ENCODE results near the gene PRKG1. TPM values are rescaled to one million over a fixed set of nuclear protein-coding genes. Genes with fewer than 3 reads are reported as not detected.

PRKG1 gene
- total RNA-seq, 1 experiment from 2014 or later = 7.4 TPM

DNA sequence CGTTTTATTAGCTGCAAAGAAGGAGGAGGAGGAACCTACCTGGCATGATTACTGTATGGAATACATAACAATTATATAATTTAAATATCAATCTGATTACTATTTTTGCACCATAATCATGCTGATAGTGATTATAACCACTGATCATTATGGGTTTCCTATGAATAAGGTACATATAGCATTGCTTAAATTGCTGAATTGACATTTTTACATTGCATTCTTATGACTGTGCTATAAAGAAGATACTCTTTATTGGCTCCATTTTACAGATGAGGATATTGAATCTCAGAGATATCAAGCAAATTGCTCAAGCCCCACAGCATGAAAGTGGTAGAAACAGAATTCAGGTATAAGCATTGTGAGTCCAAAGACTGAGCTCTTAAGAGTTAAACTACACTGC lies 1262.9 kb downstream of the PRKG1 start:
- Histone ChIP-seq H3K9me2 (replicated peaks; ENCODE audit: low read length) (no peaks in the 10 kb centered on the region), H4K20me1 (ENCODE audit: low read length) (no peaks in the 10 kb centered on the region), H3K4me1 (ENCODE audit: insufficient read depth, low read length) (peaks cover 49% of the 10 kb centered on the region), H3K4me3 (ENCODE audit: low read length) (no peak overlapping the region), H3K27ac (ENCODE audit: low read length) (no peak overlapping the region), H3K79me2 (ENCODE audit: low read length) (no peaks in the 10 kb centered on the region), H3K4me2 (ENCODE audit: low read length) (no peak overlapping the region), H3K9me3 (ENCODE audit: low read length) (no peaks in the 10 kb centered on the region), H2AFZ (ENCODE audit: low read length) (no peak overlapping the region), H3F3A (ENCODE audit: low read length, unreplicated experiment) (peaks cover 20% of the 10 kb centered on the region), H3K36me3 (ENCODE audit: low read depth, low read length) (no peaks in the 10 kb centered on the region), H3K27me3 (ENCODE audit: low read length) (no peaks in the 10 kb centered on the region), H3K9ac (ENCODE audit: low read length) (no peak overlapping the region)
- BruUV-seq (replicated peaks) = no TSS peak
- ChIA-PET CTCF (no interaction called here), POLR2A (ENCODE audit: unreplicated experiment) (interaction anchor here (0.9 kb wide), 1 partner anchor 18 kb away, joined by 7 read pairs; no protein-coding TSS in a partner anchor)
- no peak for TF ChIP-seq EZH2phosphoT487 (IDR thresholded peaks at IDR 0.05; ENCODE audit: borderline replicate concordance, low read length)
- TF ChIP-seq, protein P1, sequence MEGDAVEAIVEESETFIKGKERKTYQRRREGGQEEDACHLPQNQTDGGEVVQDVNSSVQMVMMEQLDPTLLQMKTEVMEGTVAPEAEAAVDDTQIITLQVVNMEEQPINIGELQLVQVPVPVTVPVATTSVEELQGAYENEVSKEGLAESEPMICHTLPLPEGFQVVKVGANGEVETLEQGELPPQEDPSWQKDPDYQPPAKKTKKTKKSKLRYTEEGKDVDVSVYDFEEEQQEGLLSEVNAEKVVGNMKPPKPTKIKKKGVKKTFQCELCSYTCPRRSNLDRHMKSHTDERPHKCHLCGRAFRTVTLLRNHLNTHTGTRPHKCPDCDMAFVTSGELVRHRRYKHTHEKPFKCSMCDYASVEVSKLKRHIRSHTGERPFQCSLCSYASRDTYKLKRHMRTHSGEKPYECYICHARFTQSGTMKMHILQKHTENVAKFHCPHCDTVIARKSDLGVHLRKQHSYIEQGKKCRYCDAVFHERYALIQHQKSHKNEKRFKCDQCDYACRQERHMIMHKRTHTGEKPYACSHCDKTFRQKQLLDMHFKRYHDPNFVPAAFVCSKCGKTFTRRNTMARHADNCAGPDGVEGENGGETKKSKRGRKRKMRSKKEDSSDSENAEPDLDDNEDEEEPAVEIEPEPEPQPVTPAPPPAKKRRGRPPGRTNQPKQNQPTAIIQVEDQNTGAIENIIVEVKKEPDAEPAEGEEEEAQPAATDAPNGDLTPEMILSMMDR (conservative IDR thresholded peaks at IDR 0.05; ENCODE audit: low read depth, low read length) = no peak
- no peak for TF ChIP-seq EZH2 (IDR thresholded peaks at IDR 0.05; ENCODE audit: low read length, unreplicated experiment)
- ATAC-seq = no peak
- intact Hi-C loops (cut with micrococcal nuclease) = no loop called here
- no peak for DNase-seq

DNA sequence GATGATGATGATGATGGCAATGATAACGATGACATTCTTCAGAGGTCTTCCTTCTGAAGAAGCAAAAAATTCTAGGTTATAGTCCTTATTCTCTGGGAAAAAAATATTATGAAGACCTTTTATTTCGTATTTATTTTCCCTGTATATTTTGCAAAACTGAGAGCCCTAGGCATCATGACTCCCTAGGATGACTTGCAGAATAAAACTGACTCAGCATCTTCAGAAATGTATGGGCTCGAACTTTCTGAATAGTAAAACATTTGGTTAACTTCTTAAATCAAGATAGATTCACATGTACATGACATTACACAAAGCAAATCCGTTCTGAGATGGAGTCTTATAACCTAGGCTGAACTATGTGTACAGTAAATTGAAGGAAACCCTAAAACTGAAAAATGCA lies 1269.2 kb downstream of the PRKG1 start:
- BruUV-seq (replicated peaks) = no TSS peak
- H3K4me2 ChIP-seq (ENCODE audit: low read length) = no peak overlapping the region
- H4K20me1 ChIP-seq (ENCODE audit: low read length) = no peaks in the 10 kb centered on the region
- peak overlapping the region; percentile 7; the same call in 1 of the 2 replicates for H2AFZ ChIP-seq (ENCODE audit: low read length)
- ATAC-seq = no peak
- CTCF ChIA-PET = interaction anchor here (1.0 kb wide), 1 partner anchor 27 kb away, joined by 4 read pairs; no protein-coding TSS in a partner anchor
- POLR2A ChIA-PET (ENCODE audit: unreplicated experiment) = no interaction called here
- H3K36me3 ChIP-seq (ENCODE audit: low read depth, low read length) = no peaks in the 10 kb centered on the region
- H3K9me2 ChIP-seq (replicated peaks; ENCODE audit: low read length) = no peaks in the 10 kb centered on the region
- no peaks in the 10 kb centered on the region for H3K27me3 ChIP-seq (ENCODE audit: low read length)
- H3K79me2 ChIP-seq (ENCODE audit: low read length) = no peaks in the 10 kb centered on the region
- TF ChIP-seq, protein P1 (conservative IDR thresholded peaks at IDR 0.05; ENCODE audit: low read depth, low read length) = no peak
- TF ChIP-seq EZH2 (IDR thresholded peaks at IDR 0.05; ENCODE audit: low read length, unreplicated experiment) = no peak
- no peak for TF ChIP-seq EZH2phosphoT487 (IDR thresholded peaks at IDR 0.05; ENCODE audit: borderline replicate concordance, low read length)
- no peak overlapping the region for H3K27ac ChIP-seq (ENCODE audit: low read length)
- DNase-seq = no peak
- H3K9ac ChIP-seq (ENCODE audit: low read length) = no peak overlapping the region
- no peaks in the 10 kb centered on the region for H3K9me3 ChIP-seq (ENCODE audit: low read length)
- H3K4me1 ChIP-seq (ENCODE audit: insufficient read depth, low read length) = 0 out of 2 replicates have a peak, but pooled peaks cover under 1% of the 10 kb centered on the region
- intact Hi-C loops (cut with micrococcal nuclease) = no loop called here
- no peak overlapping the region for H3K4me3 ChIP-seq (ENCODE audit: low read length)
- H3F3A ChIP-seq (ENCODE audit: low read length, unreplicated experiment) = no peaks in the 10 kb centered on the region

DNA sequence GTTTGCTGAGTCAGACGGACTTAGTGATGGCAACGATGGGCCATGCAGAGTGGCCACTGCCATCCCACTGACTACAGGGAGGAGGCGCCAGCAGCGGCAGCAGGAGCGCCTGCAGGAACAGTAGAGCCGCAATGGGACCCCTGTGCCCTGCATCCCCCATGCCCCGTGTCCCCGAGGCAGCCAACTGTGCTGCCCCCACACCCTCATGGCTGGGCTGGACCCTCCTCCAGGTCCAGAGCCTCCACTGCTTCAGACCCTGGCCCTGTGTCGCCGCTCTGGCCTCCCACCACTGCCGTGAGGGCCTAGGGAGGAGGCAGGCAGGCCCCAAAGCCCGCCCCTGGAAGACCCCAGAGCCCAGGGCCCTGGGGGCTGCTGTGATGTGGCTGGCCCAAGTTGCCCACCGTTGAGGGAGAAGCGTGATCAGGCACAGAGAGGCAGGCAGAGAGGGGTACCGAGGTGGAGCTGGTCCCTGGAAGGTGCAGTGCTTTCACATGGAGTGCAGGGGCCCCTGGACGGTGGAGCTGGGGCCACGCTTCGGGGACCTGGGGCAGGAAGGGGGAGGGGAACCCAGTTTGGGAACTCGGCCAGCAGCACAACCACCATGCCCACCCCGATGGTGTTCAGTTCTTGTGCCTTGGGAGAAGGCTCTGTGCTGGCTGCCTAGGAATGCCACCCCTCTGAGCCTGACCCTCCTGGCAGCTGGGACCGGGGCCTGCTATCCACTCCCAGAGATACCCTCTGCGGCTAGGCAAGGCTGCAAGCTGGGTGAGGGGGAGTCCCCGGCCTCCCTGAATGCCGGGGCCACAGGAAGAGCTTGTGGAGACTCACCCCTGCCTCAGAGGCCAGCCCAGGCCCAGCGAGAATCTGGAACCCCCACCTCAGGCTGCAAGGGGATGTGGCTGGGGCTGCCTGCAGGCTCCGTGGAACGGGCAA lies 1272.4 kb downstream of the PRKG1 start:
- H3K79me2 ChIP-seq (ENCODE audit: low read length) = no peaks in the 10 kb centered on the region
- POLR2A ChIA-PET (ENCODE audit: unreplicated experiment) = no interaction called here
- no peaks in the 10 kb centered on the region for H3K9me2 ChIP-seq (replicated peaks; ENCODE audit: low read length)
- no peaks in the 10 kb centered on the region for H3K36me3 ChIP-seq (ENCODE audit: low read depth, low read length)
- no peak overlapping the region for H3K9ac ChIP-seq (ENCODE audit: low read length)
- intact Hi-C loops (cut with micrococcal nuclease) = no loop called here
- H3K4me3 ChIP-seq (ENCODE audit: low read length) = no peak overlapping the region
- H3K27me3 ChIP-seq (ENCODE audit: low read length) = no peaks in the 10 kb centered on the region
- no peak overlapping the region for H2AFZ ChIP-seq (ENCODE audit: low read length)
- BruUV-seq (replicated peaks) = no TSS peak
- H4K20me1 ChIP-seq (ENCODE audit: low read length) = no peaks in the 10 kb centered on the region
- no peak overlapping the region for H3K27ac ChIP-seq (ENCODE audit: low read length)
- H3K9me3 ChIP-seq (ENCODE audit: low read length) = no peaks in the 10 kb centered on the region
- no peak for DNase-seq
- ATAC-seq = no peak
- no peak overlapping the region for H3K4me2 ChIP-seq (ENCODE audit: low read length)
- H3K4me1 ChIP-seq (ENCODE audit: insufficient read depth, low read length) = peaks cover 5% of the 10 kb centered on the region
- CTCF ChIA-PET = no interaction called here
- H3F3A ChIP-seq (ENCODE audit: low read length, unreplicated experiment) = no peaks in the 10 kb centered on the region
- TF ChIP-seq EZH2phosphoT487 (IDR thresholded peaks at IDR 0.05; ENCODE audit: borderline replicate concordance, low read length) = no peak
- TF ChIP-seq, protein P1 (conservative IDR thresholded peaks at IDR 0.05; ENCODE audit: low read depth, low read length) = peak; percentile 31; the same call in 1 of the 2 replicates
- TF ChIP-seq EZH2 (IDR thresholded peaks at IDR 0.05; ENCODE audit: low read length, unreplicated experiment) = no peak
